Right atrium auricular region (tissue), 2 donors: ENCODE results near the gene ATP10A. TPM values are rescaled to one million over a fixed set of nuclear protein-coding genes. Genes with fewer than 3 reads are reported as not detected.

Source experiments
- DNase-seq: peaks from one replicate; pipeline ENCODE4 v3.0.0-alpha.2; 2019; ENCODE audit warnings: low spot score
- H3K27ac ChIP-seq, 2 donors: fragments of 200-600 bp; sonication (generic); 1 replicate in 1 of 2; 2 replicates in 1 of 2; pipeline ENCODE4 v1.5.1; 2016 to 2019
- H3K27me3 ChIP-seq, 2 donors: fragments of 200-600 bp; sonication (generic); one replicate each; pipeline versions ENCODE4 v1.5.1 to v1.6.0; 2017 to 2019
- H3K36me3 ChIP-seq: fragments of 200-600 bp; sonication (generic); one replicate; pipeline ENCODE4 v1.5.1; 2016
- H3K4me1 ChIP-seq, 2 donors: fragments of 200-600 bp; sonication (generic); one replicate each; pipeline versions ENCODE4 v1.5.1 to v1.6.0; 2017 to 2019
- H3K4me3 ChIP-seq, 2 donors: fragments of 200-600 bp; sonication (generic); 1 replicate in 1 of 2; 2 replicates in 1 of 2; pipeline ENCODE4 v1.5.1; 2017 to 2019; ENCODE audit warnings: mild to moderate bottlenecking in 1 of 2, moderate library complexity in 1 of 2
- H3K9me3 ChIP-seq, 2 donors: fragments of 200-600 bp; sonication (generic); one replicate each; pipeline ENCODE4 v1.5.1; 2019
- total RNA-seq, 2 donors: library from RNA; depleted of rRNA; stranded (reverse); fragments of >200 nt; gene quantifications; one replicate each; pipeline ENCODE4 v1.1.0, GENCODE V29; 2016
- TF ChIP-seq, protein P1 (sequence below), 2 donors: fragments of 200-600 bp; sonication (generic); IDR thresholded peaks; one replicate each; pipeline ENCODE4 v1.5.1; 2019; ENCODE audit warnings: antibody characterized with exemption in 2 of 2

The ATP10A gene
- total RNA-seq, 2 donors from 2014 or later = 3.2 to 6.0 TPM

DNA sequence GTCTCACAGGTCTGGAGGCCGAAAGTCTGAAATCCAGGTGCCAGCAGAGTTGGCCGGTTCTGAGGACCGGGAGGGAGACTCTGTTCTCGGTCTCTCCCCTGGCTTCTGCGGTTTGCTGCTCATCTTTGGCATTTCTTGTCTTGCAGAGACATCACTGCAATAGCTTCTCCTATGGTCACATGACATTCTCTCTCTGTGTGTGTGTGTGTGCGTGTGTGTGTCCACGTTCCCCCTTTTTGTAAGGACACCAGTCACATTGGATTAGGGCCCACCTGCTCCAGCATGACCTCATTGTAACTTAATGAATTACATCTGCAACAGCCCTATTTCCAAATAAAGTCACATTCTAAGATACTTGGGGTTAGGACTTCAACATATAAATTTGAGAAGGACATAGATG lies 12.4 kb upstream of the ATP10A start:
- no peak overlapping the region for H3K4me3 ChIP-seq
- H3K4me1 ChIP-seq = no peaks in the 10 kb centered on the region
- TF ChIP-seq, protein P1, sequence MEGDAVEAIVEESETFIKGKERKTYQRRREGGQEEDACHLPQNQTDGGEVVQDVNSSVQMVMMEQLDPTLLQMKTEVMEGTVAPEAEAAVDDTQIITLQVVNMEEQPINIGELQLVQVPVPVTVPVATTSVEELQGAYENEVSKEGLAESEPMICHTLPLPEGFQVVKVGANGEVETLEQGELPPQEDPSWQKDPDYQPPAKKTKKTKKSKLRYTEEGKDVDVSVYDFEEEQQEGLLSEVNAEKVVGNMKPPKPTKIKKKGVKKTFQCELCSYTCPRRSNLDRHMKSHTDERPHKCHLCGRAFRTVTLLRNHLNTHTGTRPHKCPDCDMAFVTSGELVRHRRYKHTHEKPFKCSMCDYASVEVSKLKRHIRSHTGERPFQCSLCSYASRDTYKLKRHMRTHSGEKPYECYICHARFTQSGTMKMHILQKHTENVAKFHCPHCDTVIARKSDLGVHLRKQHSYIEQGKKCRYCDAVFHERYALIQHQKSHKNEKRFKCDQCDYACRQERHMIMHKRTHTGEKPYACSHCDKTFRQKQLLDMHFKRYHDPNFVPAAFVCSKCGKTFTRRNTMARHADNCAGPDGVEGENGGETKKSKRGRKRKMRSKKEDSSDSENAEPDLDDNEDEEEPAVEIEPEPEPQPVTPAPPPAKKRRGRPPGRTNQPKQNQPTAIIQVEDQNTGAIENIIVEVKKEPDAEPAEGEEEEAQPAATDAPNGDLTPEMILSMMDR (IDR thresholded peaks at IDR 0.05) = no peak
- DNase-seq = no peak
- H3K9me3 ChIP-seq = no peaks in the 10 kb centered on the region
- no peaks in the 10 kb centered on the region for H3K36me3 ChIP-seq
- no peak overlapping the region for H3K27ac ChIP-seq
- no peaks in the 10 kb centered on the region for H3K27me3 ChIP-seq

DNA sequence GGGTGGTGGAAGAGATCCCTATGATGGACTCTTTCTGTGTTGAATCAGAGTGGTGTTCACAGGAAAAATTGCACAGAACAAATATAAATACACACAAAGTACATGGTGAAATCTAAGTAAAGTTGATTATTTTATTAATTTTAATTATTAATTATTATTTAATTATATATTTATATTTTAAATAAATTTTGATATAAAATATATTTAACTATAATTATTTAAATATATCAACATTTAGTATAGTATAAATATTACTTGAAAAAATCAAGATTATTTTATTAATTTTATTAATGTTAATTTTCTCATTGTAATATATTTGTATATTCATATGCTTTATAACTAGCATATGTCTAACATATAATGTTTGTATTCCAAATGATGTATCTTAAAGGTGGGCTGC lies 11.3 kb upstream of the ATP10A start:
- TF ChIP-seq, protein P1 (IDR thresholded peaks at IDR 0.05) = no peak
- no peaks in the 10 kb centered on the region for H3K27me3 ChIP-seq
- H3K27ac ChIP-seq = no peak overlapping the region
- DNase-seq = no peak
- H3K4me3 ChIP-seq = no peak overlapping the region
- no peaks in the 10 kb centered on the region for H3K36me3 ChIP-seq
- no peaks in the 10 kb centered on the region for H3K4me1 ChIP-seq
- H3K9me3 ChIP-seq = no peaks in the 10 kb centered on the region

DNA sequence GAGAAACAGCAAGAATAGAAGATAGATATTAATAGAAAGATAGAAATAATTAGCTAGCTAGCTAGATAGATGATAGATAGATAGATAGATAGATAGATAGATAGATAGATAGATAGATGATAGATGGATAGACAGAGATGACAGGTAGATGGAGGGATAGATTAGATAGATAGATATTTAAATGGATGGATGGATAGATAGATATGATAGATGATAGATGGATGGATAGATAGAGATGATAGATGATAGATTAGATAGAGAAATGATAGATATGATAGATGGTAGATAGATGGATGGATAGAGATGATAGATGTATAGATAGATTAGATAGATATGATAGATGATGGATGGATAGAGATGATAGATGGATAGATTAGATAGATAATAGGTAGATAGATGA lies 8.3 kb upstream of the ATP10A start:
- H3K27me3 ChIP-seq = no peaks in the 10 kb centered on the region
- no peaks in the 10 kb centered on the region for H3K4me1 ChIP-seq
- H3K4me3 ChIP-seq = no peak overlapping the region
- H3K36me3 ChIP-seq = no peaks in the 10 kb centered on the region
- no peaks in the 10 kb centered on the region for H3K9me3 ChIP-seq
- H3K27ac ChIP-seq = no peak overlapping the region
- TF ChIP-seq, protein P1 (IDR thresholded peaks at IDR 0.05) = no peak
- no peak for DNase-seq

DNA sequence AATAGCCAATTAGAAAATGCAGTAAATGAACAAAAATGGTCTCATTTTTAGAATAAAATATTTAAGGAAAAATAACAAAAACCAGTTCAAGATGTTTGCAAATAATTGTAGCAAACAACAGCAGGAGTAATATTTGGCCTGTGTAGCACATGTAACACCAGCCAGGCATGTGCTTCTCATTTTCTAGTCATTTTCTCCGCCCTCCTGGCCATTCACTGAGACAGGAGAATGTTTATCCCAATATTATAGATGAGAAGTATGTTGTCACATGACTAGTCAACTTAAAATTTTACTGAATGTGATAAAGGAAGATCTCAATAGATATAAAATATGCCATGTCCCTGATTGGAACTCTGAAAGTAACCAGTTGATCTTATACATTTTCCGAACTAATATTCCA lies 7.8 kb upstream of the ATP10A start:
- DNase-seq = no peak
- H3K27me3 ChIP-seq = no peaks in the 10 kb centered on the region

DNA sequence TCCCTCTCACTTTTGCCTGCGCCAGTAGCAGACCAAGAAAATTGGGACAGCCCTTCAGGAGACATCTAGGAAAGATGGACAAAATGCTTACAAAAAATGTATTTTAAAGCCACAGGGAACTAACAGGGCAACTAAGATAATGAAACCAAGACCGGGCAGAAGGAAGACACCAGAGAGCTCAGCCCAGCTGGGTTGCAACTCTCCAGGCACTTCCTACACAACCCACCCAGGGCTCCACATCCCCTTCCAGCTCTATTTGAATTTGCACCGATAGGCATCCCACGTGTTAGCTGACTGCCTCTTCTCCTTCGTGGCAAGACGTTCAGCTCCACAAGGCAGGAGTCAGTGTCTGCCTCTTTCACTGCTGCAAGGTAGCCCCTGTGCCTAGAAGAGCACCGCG lies 6.6 kb upstream of the ATP10A start:
- Histone ChIP-seq H3K36me3 (no peaks in the 10 kb centered on the region), H3K27me3 (no peaks in the 10 kb centered on the region), H3K9me3 (no peaks in the 10 kb centered on the region), H3K4me3 (no peak overlapping the region), H3K27ac (no peak overlapping the region), H3K4me1 (no peaks in the 10 kb centered on the region)
- TF ChIP-seq, protein P1 (IDR thresholded peaks at IDR 0.05) = no peak
- DNase-seq = no peak

More for the DNA sequence above, 7.8 kb upstream of the ATP10A start:
- no peak overlapping the region for H3K27ac ChIP-seq
- no peaks in the 10 kb centered on the region for H3K4me1 ChIP-seq
- H3K36me3 ChIP-seq = no peaks in the 10 kb centered on the region
- no peaks in the 10 kb centered on the region for H3K9me3 ChIP-seq
- TF ChIP-seq, protein P1 (IDR thresholded peaks at IDR 0.05) = no peak
- H3K4me3 ChIP-seq = no peak overlapping the region

DNA sequence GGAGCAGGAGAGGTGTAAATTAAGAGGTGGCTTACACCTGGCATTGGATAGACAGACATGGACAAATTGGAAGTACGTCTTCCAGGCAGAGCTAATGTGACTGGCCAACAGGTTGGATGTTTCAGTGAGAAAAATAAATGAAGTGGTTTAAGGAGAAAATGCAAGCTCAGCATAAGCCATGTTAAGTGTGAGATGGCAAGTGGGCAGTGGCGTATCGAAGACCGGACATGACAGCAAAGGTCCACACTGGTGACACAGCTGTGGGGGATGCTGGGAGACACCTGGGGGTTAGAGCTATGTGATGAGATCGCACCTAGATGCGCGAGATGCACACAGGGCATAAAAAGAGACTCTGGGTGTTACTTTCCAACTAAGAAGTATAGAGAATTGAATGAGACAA lies 3.7 kb upstream of the ATP10A start:
- TF ChIP-seq, protein P1 (IDR thresholded peaks at IDR 0.05) = no peak
- no peaks in the 10 kb centered on the region for H3K9me3 ChIP-seq
- H3K4me1 ChIP-seq = peaks cover 0 to 6% of the 10 kb centered on the region in 2 donors
- DNase-seq = no peak
- H3K27me3 ChIP-seq = no peaks in the 10 kb centered on the region
- H3K27ac ChIP-seq = no peak overlapping the region
- no peak overlapping the region for H3K4me3 ChIP-seq
- H3K36me3 ChIP-seq = no peaks in the 10 kb centered on the region
